Calu3 (cell line): ENCODE data around the gene CASQ2. TPM values are rescaled to one million over a fixed set of nuclear protein-coding genes. Genes with fewer than 3 reads are reported as not detected.

Experiments used
- BruUV-seq: library from RNA; stranded (reverse); fragments of 400-500 nt; replicated peaks from 2 replicates; lab custom pipeline; 2021; lab: Mats Ljungman, UMichigan
- CTCF ChIA-PET: fragments of 300-600 bp; sonication (Branson Sonifier 250); formaldehyde crosslinking; loops from one replicate; lab custom pipeline; 2022; ENCODE audit warnings: antibody characterized with exemption; lab: Charles Lee
- DNase-seq: peaks from one replicate; pipeline ENCODE4 v3.0.0; 2022
- H3K27ac Mint-ChIP-seq: one replicate; pipeline ENCODE4 v1.8.0; 2022; ENCODE audit warnings: mixed read lengths; ENCODE audit not compliant: unreplicated experiment
- H3K27me3 Mint-ChIP-seq: one replicate; pipeline ENCODE4 v1.8.0; 2022; ENCODE audit warnings: mixed read lengths; ENCODE audit not compliant: unreplicated experiment
- H3K36me3 Mint-ChIP-seq: one replicate; pipeline ENCODE4 v1.8.0; 2022; ENCODE audit warnings: mild to moderate bottlenecking, moderate library complexity, mixed read lengths; ENCODE audit not compliant: insufficient read depth, unreplicated experiment
- H3K4me1 Mint-ChIP-seq: one replicate; pipeline ENCODE4 v1.8.0; 2022; ENCODE audit warnings: mild to moderate bottlenecking, low read depth, mixed read lengths; ENCODE audit not compliant: unreplicated experiment
- H3K4me3 Mint-ChIP-seq: one replicate; pipeline ENCODE4 v1.8.0; 2022; ENCODE audit warnings: mild to moderate bottlenecking, low read depth, moderate library complexity, mixed read lengths; ENCODE audit not compliant: unreplicated experiment
- H3K9me3 Mint-ChIP-seq: one replicate; pipeline ENCODE4 v1.8.0; 2022; ENCODE audit warnings: low read depth, mixed read lengths; ENCODE audit not compliant: unreplicated experiment
- CTCF ChIP-seq: fragments of 200-600 bp; IDR thresholded peaks from one replicate; pipeline ENCODE4 v1.8.0; 2022; ENCODE audit warnings: antibody characterized with exemption; ENCODE audit not compliant: unreplicated experiment
- intact Hi-C: fragments of 100-400 bp; cut with micrococcal nuclease; formaldehyde crosslinking; loops from one replicate; pipeline ENCODE4 v1.10.0; 2022; ENCODE audit not compliant: unreplicated experiment
- total RNA-seq: library from RNA; stranded (reverse); gene quantifications from 2 replicates; pipeline ENCODE4 v1.2.3, GENCODE V29; 2022

CASQ2 gene
- total RNA-seq, 1 experiment from 2014 or later, result not detected

GRCh38 chr1:115765091-115765490 lies 3.4 kb downstream of the CASQ2 start:
- no peak overlapping the region for H3K27ac Mint-ChIP-seq
- no TSS peak for BruUV-seq
- no peaks in the 10 kb centered on the region for H3K9me3 Mint-ChIP-seq
- intact Hi-C loops, result no loop called here
- H3K27me3 Mint-ChIP-seq, result no peaks in the 10 kb centered on the region
- H3K4me1 Mint-ChIP-seq, result peaks cover 33% of the 10 kb centered on the region
- no peak overlapping the region for H3K4me3 Mint-ChIP-seq
- TF ChIP-seq CTCF, result peak; percentile 9
- no peaks in the 10 kb centered on the region for H3K36me3 Mint-ChIP-seq
- DNase-seq, result no peak
- CTCF ChIA-PET, result interaction anchor here (0.8 to 3.0 kb wide), 8 partner anchors 11 to 157 kb away, joined by 3 to 31 read pairs (median 7); partner anchors contain the start of gene VANGL1

- Mint-ChIP-seq H3K9me3 (no peaks in the 10 kb centered on the region), H3K36me3 (no peaks in the 10 kb centered on the region), H3K27ac (no peak overlapping the region), H3K27me3 (no peaks in the 10 kb centered on the region), H3K4me3 (no peak overlapping the region), H3K4me1 (peaks cover 33% of the 10 kb centered on the region)
- BruUV-seq, result no TSS peak
- TF ChIP-seq CTCF, result no peak
- peak; percentile 64 for DNase-seq
- CTCF ChIA-PET, result interaction anchor here (0.6 to 3.0 kb wide), 9 partner anchors 11 to 156 kb away, joined by 3 to 31 read pairs (median 6); partner anchors contain the start of gene VANGL1
- intact Hi-C loops, result loop anchor here (1.0 kb wide), 2 partner anchors 47 to 156 kb away; no protein-coding TSS in a partner anchor
Measured at GRCh38 chr1:115764541-115764940, 4.0 kb downstream of the CASQ2 start.

- DNase-seq, result no peak
- TF ChIP-seq CTCF, result no peak
- Mint-ChIP-seq H3K9me3 (peaks cover 3% of the 10 kb centered on the region), H3K27ac (no peak overlapping the region), H3K4me3 (no peak overlapping the region), H3K27me3 (no peaks in the 10 kb centered on the region), H3K36me3 (no peaks in the 10 kb centered on the region), H3K4me1 (peaks cover 33% of the 10 kb centered on the region)
- BruUV-seq, result no TSS peak
- intact Hi-C loops, result no loop called here
- CTCF ChIA-PET, result interaction anchor here (3.0 kb wide), 1 partner anchor 45 kb away, joined by 27 read pairs; no protein-coding TSS in a partner anchor
Measured at GRCh38 chr1:115762779-115763178, 5.7 kb downstream of the CASQ2 start.

- no peak overlapping the region for H3K27ac Mint-ChIP-seq
- CTCF ChIA-PET, result interaction anchor here (1.5 kb wide), 1 partner anchor 45 kb away, joined by 3 read pairs; no protein-coding TSS in a partner anchor
- DNase-seq, result no peak
- intact Hi-C loops, result no loop called here
- no peaks in the 10 kb centered on the region for H3K27me3 Mint-ChIP-seq
- H3K36me3 Mint-ChIP-seq, result no peaks in the 10 kb centered on the region
- no peak for TF ChIP-seq CTCF
- H3K4me3 Mint-ChIP-seq, result no peak overlapping the region
- BruUV-seq, result no TSS peak
- H3K9me3 Mint-ChIP-seq, result peaks cover 3% of the 10 kb centered on the region
- H3K4me1 Mint-ChIP-seq, result peaks cover 33% of the 10 kb centered on the region
Measured at GRCh38 chr1:115761601-115762302, 6.8 kb downstream of the CASQ2 start.
